Stimulated activated CD4-positive, alpha-beta T cell treated with anti-CD3 and anti-CD28 coated beads, Interleukin-2, amount 100 ng/mL, for 48 hours (primary cell): ENCODE measurements around the gene SLC40A1.

ENCODE experiments used
- DNase-seq, 2 donors: peaks; one replicate each; pipeline ENCODE4 v3.0.0-alpha.2; 2020

Gene SLC40A1

GRCh38 chr2:189561371-189562038 lies 19.1 kb downstream of the SLC40A1 start:
- no peak for DNase-seq

- DNase-seq, result no peak
Observed at GRCh38 chr2:189560273-189560586, 20.4 kb downstream of the SLC40A1 start.

GRCh38 chr2:189559579-189560272 lies 20.9 kb downstream of the SLC40A1 start:
- DNase-seq, result no peak

DNA sequence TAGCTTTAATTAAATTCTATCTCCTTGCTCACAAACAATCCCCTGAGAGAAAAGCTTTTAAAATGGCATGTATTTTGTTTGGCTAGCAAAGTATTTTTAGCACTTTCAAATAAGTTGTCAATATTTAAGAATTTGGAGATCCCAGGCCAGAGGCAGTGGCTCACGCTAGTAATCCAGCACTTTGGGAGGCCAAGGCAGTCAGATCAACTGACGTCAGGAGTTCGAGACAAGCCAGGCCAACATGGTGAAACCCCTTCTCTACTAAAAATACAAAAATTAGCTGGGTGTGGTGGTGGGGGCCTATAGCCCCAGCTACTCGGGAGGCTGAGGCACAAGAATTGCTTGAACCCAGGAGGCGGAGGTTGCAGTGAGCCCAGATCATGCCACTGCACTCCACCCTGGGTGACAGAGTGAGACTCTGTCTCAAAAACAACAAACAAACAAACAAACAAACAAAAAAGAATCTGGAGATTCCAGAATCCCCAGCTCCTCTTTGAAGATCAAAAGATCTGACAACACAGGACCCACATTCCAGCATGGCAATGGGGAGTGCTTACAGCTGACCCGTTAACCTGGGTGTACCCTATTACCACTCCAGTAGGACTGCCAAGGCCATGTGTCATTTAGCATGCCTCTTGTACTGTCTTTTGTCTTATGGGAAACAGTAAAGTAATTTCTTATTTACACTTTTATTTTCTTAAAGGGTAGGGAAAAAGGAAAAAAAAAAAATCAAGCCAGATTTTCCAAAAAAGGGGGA lies 21.9 kb downstream of the SLC40A1 start:
- no peak for DNase-seq

GRCh38 chr2:189557373-189557772 lies 23.2 kb downstream of the SLC40A1 start:
- DNase-seq, result no peak

GRCh38 chr2:189556526-189556925 lies 24.1 kb downstream of the SLC40A1 start:
- DNase-seq, result no peak

GRCh38 chr2:189555232-189555631 lies 25.4 kb downstream of the SLC40A1 start:
- no peak for DNase-seq

- no peak for DNase-seq
Observed at GRCh38 chr2:189553504-189554088, 27.0 kb downstream of the SLC40A1 start.

- DNase-seq, result no peak
Observed at GRCh38 chr2:189552991-189553404, 27.6 kb downstream of the SLC40A1 start.

- no peak for DNase-seq
Observed at GRCh38 chr2:189552334-189552990, 28.1 kb downstream of the SLC40A1 start.

DNA sequence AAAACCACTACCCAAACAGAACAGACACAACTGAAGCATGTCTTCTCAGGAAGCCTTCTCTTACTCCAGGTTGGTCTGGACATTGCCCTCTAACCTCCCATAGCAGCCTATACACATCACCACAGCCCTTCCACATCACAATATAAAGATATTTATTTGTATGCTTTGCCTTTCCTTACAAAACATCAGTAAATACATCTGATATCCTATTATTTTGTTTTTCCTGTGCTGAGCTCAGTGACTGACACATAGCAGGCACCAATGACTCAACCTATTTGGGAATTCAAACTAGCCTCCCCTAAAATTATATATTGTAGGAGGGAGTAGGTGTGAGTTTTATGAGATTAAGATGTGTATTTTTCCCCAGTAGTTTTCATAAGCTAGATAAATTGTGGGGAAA lies 28.8 kb downstream of the SLC40A1 start:
- no peak for DNase-seq

GRCh38 chr2:189549449-189549832 lies 31.1 kb downstream of the SLC40A1 start:
- DNase-seq, result no peak

- DNase-seq, result no peak
Observed at GRCh38 chr2:189548666-189549448, 31.7 kb downstream of the SLC40A1 start.

GRCh38 chr2:189545418-189545817 lies 35.2 kb downstream of the SLC40A1 start:
- no peak for DNase-seq

DNA sequence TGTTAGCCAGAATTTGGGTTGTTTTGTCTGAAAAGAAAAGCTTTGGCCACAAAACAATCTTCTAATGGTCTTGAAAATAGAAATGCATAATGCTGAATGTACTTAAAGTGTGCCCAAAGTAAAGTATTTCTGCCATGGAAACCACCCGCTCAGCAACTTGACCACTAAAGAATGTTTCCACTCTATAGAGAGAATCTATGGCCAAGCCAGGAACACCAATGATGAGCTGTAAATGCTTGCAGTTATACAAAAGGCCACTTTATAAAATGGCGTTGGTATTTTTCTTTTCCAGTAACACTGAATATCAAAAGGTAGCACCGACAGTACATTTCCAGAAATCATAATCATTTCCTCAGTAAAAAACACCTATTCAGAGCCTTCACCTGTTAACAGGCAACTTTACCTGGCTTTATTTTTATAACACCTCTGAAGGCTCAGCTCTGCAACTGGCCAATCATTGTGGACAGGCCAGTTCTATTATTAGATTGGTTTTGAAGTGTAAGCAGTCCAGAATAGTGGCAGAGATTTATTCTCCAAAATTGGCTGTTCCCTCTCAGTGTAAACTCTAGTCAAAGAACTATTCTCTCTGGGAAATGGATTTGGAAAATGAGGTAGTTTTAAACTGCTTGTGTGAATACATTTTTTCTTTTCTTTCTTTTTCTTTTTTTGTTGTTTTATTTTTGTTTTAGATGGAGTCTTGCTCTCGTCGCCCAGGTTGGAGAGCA lies 36.1 kb downstream of the SLC40A1 start:
- no peak for DNase-seq

- DNase-seq, result no peak
Observed at GRCh38 chr2:189543367-189543766, 37.2 kb downstream of the SLC40A1 start.

DNA sequence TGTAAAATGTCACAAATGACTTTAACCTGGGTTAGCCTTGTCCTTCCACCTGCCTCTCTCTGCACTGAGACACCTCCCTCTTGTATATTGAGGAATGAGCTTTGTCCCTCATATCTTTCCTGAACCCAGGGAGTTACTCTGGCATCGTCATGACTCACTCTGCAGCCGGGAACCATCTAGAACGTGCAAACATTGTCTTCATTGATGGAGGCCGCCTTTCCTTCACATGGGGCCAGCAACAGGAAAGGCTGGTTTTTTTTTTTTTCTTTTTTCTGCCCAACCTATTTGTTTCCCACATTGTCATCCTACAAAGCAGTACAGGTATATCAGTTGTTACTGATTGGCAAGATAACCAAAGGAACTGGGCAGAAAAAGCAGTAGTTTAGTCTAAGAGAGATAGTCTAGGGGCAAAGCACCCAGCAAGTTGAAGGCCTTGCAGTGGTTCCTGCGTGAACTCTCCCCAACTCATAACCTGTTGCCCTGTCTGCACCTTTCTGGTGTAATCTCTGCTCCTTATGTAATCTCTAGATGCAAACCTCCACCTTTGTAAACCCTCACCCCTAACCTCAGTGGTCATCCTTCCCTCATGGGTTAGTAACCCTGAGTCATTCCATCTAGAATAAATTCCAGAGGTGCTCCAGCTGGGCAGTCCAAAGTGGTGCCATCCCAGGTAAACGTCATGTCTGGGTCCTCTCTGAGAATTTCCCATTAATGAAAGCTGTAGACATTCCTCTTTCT lies 38.3 kb downstream of the SLC40A1 start:
- DNase-seq, result no peak

GRCh38 chr2:189541591-189541990 lies 39.0 kb downstream of the SLC40A1 start:
- no peak for DNase-seq

GRCh38 chr2:189540551-189540950 lies 40.0 kb downstream of the SLC40A1 start:
- no peak for DNase-seq

GRCh38 chr2:189538402-189538801 lies 42.2 kb downstream of the SLC40A1 start:
- DNase-seq, result no peak

DNA sequence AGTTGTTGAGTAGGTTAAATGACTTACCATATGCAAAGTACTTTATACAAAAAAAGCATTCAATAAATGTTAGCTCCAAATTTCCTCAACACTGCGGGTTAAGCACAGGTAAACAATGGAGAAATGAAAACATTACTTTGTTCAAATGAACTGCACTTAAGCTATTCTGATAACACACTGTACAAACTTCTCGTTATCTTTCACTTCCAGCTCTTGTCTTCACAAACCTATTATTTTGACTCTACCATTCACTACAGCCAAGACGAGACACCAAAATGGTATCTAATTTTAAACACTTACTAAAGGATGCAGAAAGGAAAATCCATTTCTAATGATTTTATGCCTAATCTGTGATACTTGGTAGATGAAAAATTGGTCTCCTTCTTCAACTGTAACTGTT lies 43.8 kb downstream of the SLC40A1 start:
- DNase-seq, result no peak
